GM21367 (cell line): ENCODE measurements around the gene IRX4.

Experiments used
- ATAC-seq: cut with Tn5 transposase; IDR thresholded peaks from one replicate; pipeline ENCODE4 v1.9.1; 2021; ENCODE audit not compliant: unreplicated experiment

IRX4 gene

GRCh38 chr5:1840741-1841521 lies 41.8 kb downstream of the IRX4 start:
- ATAC-seq = no peak

GRCh38 chr5:1840071-1840547 lies 42.6 kb downstream of the IRX4 start:
- ATAC-seq = no peak

- ATAC-seq = no peak
Observed at GRCh38 chr5:1838013-1838412, 44.7 kb downstream of the IRX4 start.

GRCh38 chr5:1836891-1837880 lies 45.5 kb downstream of the IRX4 start:
- ATAC-seq = no peak

- ATAC-seq = no peak
Observed at GRCh38 chr5:1836176-1836890, 46.4 kb downstream of the IRX4 start.

- ATAC-seq = no peak
Observed at GRCh38 chr5:1835431-1835830, 47.3 kb downstream of the IRX4 start.

- no peak for ATAC-seq
Observed at GRCh38 chr5:1834721-1835429, 47.9 kb downstream of the IRX4 start.

GRCh38 chr5:1834022-1834551 lies 48.6 kb downstream of the IRX4 start:
- ATAC-seq = no peak

GRCh38 chr5:1833264-1834021 lies 49.3 kb downstream of the IRX4 start:
- no peak for ATAC-seq

- ATAC-seq = no peak
Observed at GRCh38 chr5:1832511-1833250, 50.0 kb downstream of the IRX4 start.

GRCh38 chr5:1831677-1832313 lies 50.9 kb downstream of the IRX4 start:
- ATAC-seq = no peak

- ATAC-seq = no peak
Observed at GRCh38 chr5:1831257-1831656, 51.5 kb downstream of the IRX4 start.

GRCh38 chr5:1830571-1831228 lies 52.0 kb downstream of the IRX4 start:
- no peak for ATAC-seq

GRCh38 chr5:1827886-1828397 lies 54.8 kb downstream of the IRX4 start:
- no peak for ATAC-seq
